ENCODE measurements around the gene AP5S1. TPM values are rescaled to one million over a fixed set of nuclear protein-coding genes. Genes with fewer than 3 reads are reported as not detected.
A peak's percentile ranks its signal among the peaks of the same experiment; 100 is the strongest.

The AP5S1 gene, protein sequence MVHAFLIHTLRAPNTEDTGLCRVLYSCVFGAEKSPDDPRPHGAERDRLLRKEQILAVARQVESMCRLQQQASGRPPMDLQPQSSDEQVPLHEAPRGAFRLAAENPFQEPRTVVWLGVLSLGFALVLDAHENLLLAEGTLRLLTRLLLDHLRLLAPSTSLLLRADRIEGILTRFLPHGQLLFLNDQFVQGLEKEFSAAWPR
- 9.4 TPM for polyA plus RNA-seq (2013, experiment 1 of 2)
- 9.5 TPM for polyA plus RNA-seq (2013, experiment 2 of 2)

DNA sequence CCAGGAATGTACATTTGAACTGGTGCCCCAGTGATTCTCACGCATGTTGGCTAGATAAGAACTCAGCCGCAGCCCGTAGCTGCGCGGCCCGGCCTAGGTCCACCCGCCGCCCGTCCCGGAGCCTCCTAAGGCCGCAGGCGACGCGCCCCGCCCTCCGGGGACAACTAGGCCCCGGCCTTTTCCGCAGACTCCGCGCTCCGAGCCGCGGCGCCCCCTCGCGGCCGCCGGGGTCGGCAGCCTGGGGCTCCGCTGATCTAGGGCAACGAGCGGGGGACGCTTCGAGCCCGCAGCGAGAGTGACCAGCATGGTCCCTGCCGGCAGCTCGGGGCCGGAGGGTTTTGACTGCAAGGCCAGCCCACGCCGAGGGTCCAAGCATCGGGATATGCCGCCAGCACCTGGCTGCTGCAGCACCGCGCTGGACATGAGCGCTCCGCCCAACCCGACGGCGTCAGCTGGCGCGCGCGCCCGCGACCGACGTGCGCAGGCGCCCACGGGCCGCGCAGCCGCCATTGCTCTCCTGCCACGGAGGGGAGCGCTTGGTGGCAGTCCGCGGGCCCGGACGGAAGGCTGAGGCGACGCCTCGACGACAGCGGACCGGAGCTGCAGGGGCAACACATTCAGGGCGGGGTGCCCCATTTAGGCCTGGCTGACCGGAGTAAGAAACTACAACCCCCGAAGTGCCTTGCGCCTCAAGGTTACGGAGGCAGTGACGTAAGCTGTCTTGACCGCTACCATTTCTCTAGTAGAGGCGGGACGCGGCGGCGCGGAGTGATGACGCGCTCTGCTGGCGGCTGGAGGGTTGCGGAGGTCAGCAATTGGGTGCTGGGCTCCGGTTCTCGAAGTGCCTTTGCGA is at the start of gene AP5S1:
AP5S1 (plus strand) TSS at position 500 of the 853 bp plus-strand sequence. CDS start 1,571 bp downstream, outside the sequence.
- peak within 1 kb of the TSS; percentile 97 for H2BK120ac ChIP-seq (ENCODE audit: low read depth, low read length)
- H3K18ac ChIP-seq (ENCODE audit: low read depth in 1 of 2, low read length in 2 of 2) = peak within 1 kb of the TSS; percentile 99 to 100
- H2BK12ac ChIP-seq (ENCODE audit: low read length in 2 of 2) = peak within 1 kb of the TSS; percentile 6 to 83
- peak within 1 kb of the TSS; percentile 18 to 94 for H3K14ac ChIP-seq (ENCODE audit: low read length in 2 of 2)
- peak within 1 kb of the TSS; percentile 100 for H2BK15ac ChIP-seq (ENCODE audit: low read depth, poor library complexity, severe bottlenecking)
- H3K4ac ChIP-seq (ENCODE audit: low read depth in 1 of 2, low read length in 2 of 2) = peak within 1 kb of the TSS; percentile 99 to 100
- peak within 1 kb of the TSS; percentile 64 to 90 for H3K23ac ChIP-seq (ENCODE audit: low read length in 2 of 2)
- H4K8ac ChIP-seq (ENCODE audit: low read length) = peak within 1 kb of the TSS; percentile 100
- H2AFZ ChIP-seq (ENCODE audit: low read depth, low read length) = peak within 1 kb of the TSS; percentile 85
- H3K36me3 ChIP-seq (ENCODE audit: control insufficient read depth in 1 of 2, insufficient read depth in 2 of 2, low read depth in 1 of 2, low read length in 2 of 2) = peaks cover 34 to 36% of the 10 kb centered on the region in 2 experiments
- H2BK5ac ChIP-seq (ENCODE audit: low read depth, low read length, poor library complexity, severe bottlenecking) = peak within 1 kb of the TSS; percentile 93
- peaks cover 19% of the 10 kb centered on the region for H3K4me1 ChIP-seq (ENCODE audit: control insufficient read depth, insufficient read depth, low read depth, low read length)
- peak within 1 kb of the TSS; percentile 94 to 95 for H3K4me3 ChIP-seq (ENCODE audit: insufficient read depth in 1 of 2, low read depth in 1 of 2, low read length in 2 of 2)
- DNase-seq = peak; percentile 97
- no peaks in the 10 kb centered on the region for H3K9me3 ChIP-seq (ENCODE audit: control insufficient read depth, low read length)
- peak within 1 kb of the TSS; percentile 97 for H3K9ac ChIP-seq (ENCODE audit: low read length)
- peak within 1 kb of the TSS; percentile 95 for H3K27ac ChIP-seq (ENCODE audit: low read length, poor library complexity, severe bottlenecking)
- no peaks in the 10 kb centered on the region for H3K27me3 ChIP-seq (ENCODE audit: control insufficient read depth in 1 of 2, insufficient read depth in 1 of 2, low read length in 2 of 2)
- H3K79me1 ChIP-seq (replicated peaks; ENCODE audit: low read length, poor library complexity, severe bottlenecking) = peaks cover 20% of the 10 kb centered on the region
- under 1% methylated on average over 82 of the region's 96 CpGs for WGBS
- peak within 1 kb of the TSS; percentile 79 for H3K4me2 ChIP-seq (ENCODE audit: low read length, poor library complexity, severe bottlenecking)
- H4K91ac ChIP-seq (ENCODE audit: low read length) = peak within 1 kb of the TSS; percentile 100
- H2AK5ac ChIP-seq (ENCODE audit: low read length, severe bottlenecking) = peak within 1 kb of the TSS; percentile 82

DNA sequence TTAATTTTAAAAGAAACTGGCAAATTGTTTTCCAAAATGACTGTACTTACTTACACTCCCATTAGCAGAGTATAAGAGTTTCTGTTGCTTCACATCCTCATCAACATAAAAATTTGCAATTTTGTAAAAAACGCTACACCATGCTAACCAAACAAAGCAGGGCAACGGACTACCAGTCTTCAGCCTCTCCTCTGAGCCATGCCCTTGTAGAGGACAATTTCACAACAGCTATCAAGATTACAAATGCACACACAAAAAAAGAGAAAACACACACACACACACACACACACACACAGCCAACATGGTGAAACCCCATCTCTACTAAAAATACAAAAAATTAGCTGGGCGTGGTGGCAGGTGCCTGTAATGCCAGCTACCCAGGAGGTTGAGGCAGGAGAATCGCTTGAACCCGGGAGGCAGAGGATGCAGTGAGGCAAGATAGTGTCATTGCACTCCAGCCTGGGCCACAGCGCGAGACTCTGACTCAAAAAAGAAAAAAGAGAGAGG is 48.7 kb upstream of the AP5S1 start:
- no peak overlapping the region for H3K4me2 ChIP-seq (ENCODE audit: low read length, poor library complexity, severe bottlenecking)

DNA sequence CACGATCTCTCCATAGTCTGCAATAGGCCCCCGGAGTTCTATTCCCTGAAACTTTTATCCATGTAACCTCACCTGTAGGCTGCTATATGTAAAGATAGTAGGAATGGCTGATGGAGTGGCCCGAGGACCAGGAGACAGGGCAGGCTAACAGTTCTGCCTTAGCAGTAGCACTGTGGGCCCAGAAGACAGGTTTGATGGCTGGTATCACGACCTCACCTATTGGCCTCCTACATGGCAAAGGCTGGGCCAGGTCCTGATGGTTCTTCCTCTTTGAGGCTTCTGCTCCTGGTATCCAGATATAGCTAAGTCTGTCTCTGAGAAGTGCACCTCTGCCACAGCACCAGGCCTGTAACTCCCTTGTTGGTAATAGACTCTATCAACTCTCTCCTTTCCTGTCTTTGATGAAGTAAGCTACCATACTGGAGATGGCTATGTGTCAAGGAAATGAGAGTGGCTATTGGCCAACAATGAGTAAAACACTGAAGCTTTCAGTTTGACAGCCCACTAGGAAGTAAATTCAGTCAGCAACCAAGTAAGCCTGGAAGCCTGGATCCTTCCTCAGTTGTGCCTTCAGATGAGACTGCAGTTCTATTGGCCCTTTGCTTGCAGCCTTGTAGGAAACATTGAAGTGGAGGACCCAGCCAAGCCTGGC is 44.8 kb upstream of the AP5S1 start:
- Histone ChIP-seq H3K79me1 (replicated peaks; ENCODE audit: low read length, poor library complexity, severe bottlenecking) (no peaks in the 10 kb centered on the region), H2BK120ac (ENCODE audit: low read depth, low read length) (no peak overlapping the region), H2BK5ac (ENCODE audit: low read depth, low read length, poor library complexity, severe bottlenecking) (no peak overlapping the region), H3K23ac (ENCODE audit: low read length in 2 of 2) (no peak overlapping the region), H2BK12ac (ENCODE audit: low read length in 2 of 2) (no peak overlapping the region), H3K4me2 (ENCODE audit: low read length, poor library complexity, severe bottlenecking) (no peak overlapping the region), H2BK15ac (ENCODE audit: low read depth, poor library complexity, severe bottlenecking) (no peak overlapping the region), H3K4me1 (ENCODE audit: control insufficient read depth, insufficient read depth, low read depth, low read length) (peaks cover 16% of the 10 kb centered on the region), H2AK5ac (ENCODE audit: low read length, severe bottlenecking) (no peak overlapping the region), H3K9me3 (ENCODE audit: control insufficient read depth, low read length) (peaks cover 4% of the 10 kb centered on the region), H3K9ac (ENCODE audit: low read length) (no peak overlapping the region), H3K4ac (ENCODE audit: low read depth in 1 of 2, low read length in 2 of 2) (no peak overlapping the region), H3K27ac (ENCODE audit: low read length, poor library complexity, severe bottlenecking) (no peak overlapping the region), H3K4me3 (ENCODE audit: insufficient read depth in 1 of 2, low read depth in 1 of 2, low read length in 2 of 2) (no peak overlapping the region), H3K18ac (ENCODE audit: low read depth in 1 of 2, low read length in 2 of 2) (no peak overlapping the region), H3K14ac (ENCODE audit: low read length in 2 of 2) (no peak overlapping the region), H2AFZ (ENCODE audit: low read depth, low read length) (no peak overlapping the region), H3K27me3 (ENCODE audit: control insufficient read depth in 1 of 2, insufficient read depth in 1 of 2, low read length in 2 of 2) (peaks cover 0 to 13% of the 10 kb centered on the region in 2 experiments), H4K8ac (ENCODE audit: low read length) (no peak overlapping the region), H4K91ac (ENCODE audit: low read length) (no peak overlapping the region), H3K36me3 (ENCODE audit: control insufficient read depth in 1 of 2, insufficient read depth in 2 of 2, low read depth in 1 of 2, low read length in 2 of 2) (no peaks in the 10 kb centered on the region)
- no peak for DNase-seq
- 80% methylated on average over 4 of the region's 4 CpGs for whole genome bisulfite sequencing

More for the DNA sequence above, 48.7 kb upstream of the AP5S1 start:
- Histone ChIP-seq H3K4ac (ENCODE audit: low read depth in 1 of 2, low read length in 2 of 2) (no peak overlapping the region), H4K8ac (ENCODE audit: low read length) (no peak overlapping the region), H3K23ac (ENCODE audit: low read length in 2 of 2) (no peak overlapping the region), H3K14ac (ENCODE audit: low read length in 2 of 2) (no peak overlapping the region), H2AFZ (ENCODE audit: low read depth, low read length) (no peak overlapping the region), H2BK12ac (ENCODE audit: low read length in 2 of 2) (no peak overlapping the region), H3K18ac (ENCODE audit: low read depth in 1 of 2, low read length in 2 of 2) (no peak overlapping the region), H2AK5ac (ENCODE audit: low read length, severe bottlenecking) (no peak overlapping the region), H2BK5ac (ENCODE audit: low read depth, low read length, poor library complexity, severe bottlenecking) (no peak overlapping the region), H3K36me3 (ENCODE audit: control insufficient read depth in 1 of 2, insufficient read depth in 2 of 2, low read depth in 1 of 2, low read length in 2 of 2) (no peaks in the 10 kb centered on the region), H3K9me3 (ENCODE audit: control insufficient read depth, low read length) (peaks cover 4% of the 10 kb centered on the region), H2BK120ac (ENCODE audit: low read depth, low read length) (no peak overlapping the region), H3K27me3 (ENCODE audit: control insufficient read depth in 1 of 2, insufficient read depth in 1 of 2, low read length in 2 of 2) (no peaks in the 10 kb centered on the region), H3K4me3 (ENCODE audit: insufficient read depth in 1 of 2, low read depth in 1 of 2, low read length in 2 of 2) (no peak overlapping the region), H3K27ac (ENCODE audit: low read length, poor library complexity, severe bottlenecking) (no peak overlapping the region), H3K79me1 (replicated peaks; ENCODE audit: low read length, poor library complexity, severe bottlenecking) (peaks cover 9% of the 10 kb centered on the region), H4K91ac (ENCODE audit: low read length) (no peak overlapping the region), H3K4me1 (ENCODE audit: control insufficient read depth, insufficient read depth, low read depth, low read length) (peaks cover 15% of the 10 kb centered on the region), H2BK15ac (ENCODE audit: low read depth, poor library complexity, severe bottlenecking) (no peak overlapping the region), H3K9ac (ENCODE audit: low read length) (no peak overlapping the region)
- no peak for DNase-seq
- 80% methylated on average over 5 of the region's 7 CpGs for WGBS
